A549 (cell line): ENCODE measurements around the gene MAP6D1. TPM values are rescaled to one million over a fixed set of nuclear protein-coding genes. Genes with fewer than 3 reads are reported as not detected.
"Not testable (repeated sequence)": the region's sequence is repeated elsewhere in the genome, so short reads cannot be mapped to it uniquely, and the experiment has no call there.

Experiments used
- ATAC-seq, 2 experiments: fragments of 200-7000 bp in 1 of 2; fragments of >200 bp in 1 of 2; cut with Nextera tagmentation in 1 of 2; cut with Tn5 transposase in 1 of 2; 3 replicates each; pipeline versions ENCODE4 v1.8.0 to v1.9.1; 2018 to 2020; ENCODE audit warnings: mild to moderate bottlenecking in 1 of 2, moderate library complexity in 1 of 2
- CTCF ChIA-PET: fragments of 300-600 bp; sonication (Branson Sonifier 250); formaldehyde crosslinking; extraction: SDS; loops from one replicate; lab custom pipeline; 2021; ENCODE audit warnings: antibody characterized with exemption, inconsistent platforms; lab: Yijun Ruan, JAX
- POLR2A ChIA-PET: fragments of 350-600 bp; formaldehyde crosslinking; extraction: SDS; loops from one replicate; lab custom pipeline; 2021; ENCODE audit warnings: antibody characterized with exemption, inconsistent platforms; lab: Yijun Ruan, JAX
- DNase-seq, 2 experiments: peaks; one replicate each; pipeline versions ENCODE4 v3.0.0 to v3.0.0-alpha.2; 2011 to 2016; ENCODE audit warnings: low read depth in 1 of 2, low spot score in 1 of 2
- FAIRE-seq: peaks from 2 replicates; lab custom pipeline; 2011; peaks lifted over from hg19 to GRCh38; lab: Jason Lieb, UNC
- H3K27ac ChIP-seq, 2 experiments: fragments of >200 bp; sonication (Bioruptor Twin); formaldehyde crosslinking; 3 replicates each; pipeline ENCODE4 v1.5.1; 2016 to 2017
- H3K4me1 ChIP-seq: fragments of >200 bp; sonication (Bioruptor Twin); formaldehyde crosslinking; 3 replicates; pipeline ENCODE4 v1.6.1; 2016
- H3K4me2 ChIP-seq: fragments of >200 bp; sonication (Bioruptor Twin); formaldehyde crosslinking; 3 replicates; pipeline ENCODE4 v1.6.1; 2016
- H3K4me3 ChIP-seq: fragments of >200 bp; sonication (Bioruptor Twin); formaldehyde crosslinking; 3 replicates; pipeline ENCODE4 v1.5.1; 2016
- H3K9me3 ChIP-seq: fragments of >200 bp; sonication (Bioruptor Twin); formaldehyde crosslinking; 3 replicates; pipeline ENCODE4 v1.6.1; 2016
- BHLHE40 ChIP-seq: IDR thresholded peaks from 2 replicates; pipeline ENCODE4 v1.6.1; 2012; ENCODE audit warnings: low read depth, low read length, inconsistent platforms
- CBX2 ChIP-seq: fragments of 200-600 bp; sonication (generic); IDR thresholded peaks from 2 replicates; pipeline ENCODE4 v1.6.1; 2016; ENCODE audit warnings: low read depth, mild to moderate bottlenecking, borderline replicate concordance
- EHMT2 ChIP-seq: fragments of 200-600 bp; sonication (generic); IDR thresholded peaks from 2 replicates; pipeline ENCODE4 v1.6.1; 2016; ENCODE audit warnings: antibody characterized with exemption, low read depth, mild to moderate bottlenecking, moderate library complexity
- ESRRA ChIP-seq: fragments of 150-350 bp; IDR thresholded peaks from 2 replicates; pipeline ENCODE4 v1.6.1; 2014; ENCODE audit warnings: mild to moderate bottlenecking, low read length, borderline replicate concordance
- FOSB ChIP-seq: fragments of 250-450 bp; sonication (Bioruptor Pico); IDR thresholded peaks from 2 replicates; pipeline ENCODE4 v1.5.0; 2020; ENCODE audit warnings: mild to moderate bottlenecking, moderate library complexity
- GATA3 ChIP-seq: IDR thresholded peaks from 2 replicates; pipeline ENCODE4 v1.6.1; 2012; ENCODE audit warnings: borderline replicate concordance
- HOXB13 ChIP-seq: fragments of 250-450 bp; sonication (Bioruptor Pico); IDR thresholded peaks from 2 replicates; pipeline ENCODE4 v1.5.0; 2020; ENCODE audit warnings: low read depth, mild to moderate bottlenecking, moderate library complexity
- JUNB ChIP-seq: fragments of >200 bp; sonication (Bioruptor Twin); formaldehyde crosslinking; IDR thresholded peaks from 2 replicates; pipeline ENCODE4 v1.6.1; 2016
- KDM1A ChIP-seq: fragments of 200-600 bp; sonication (generic); IDR thresholded peaks from 2 replicates; pipeline ENCODE4 v1.6.1; 2016; ENCODE audit warnings: low read depth, mild to moderate bottlenecking
- MAFK ChIP-seq: fragments of 450-650 bp; IDR thresholded peaks from 2 replicates; pipeline ENCODE4 v1.6.1; 2014; ENCODE audit not compliant: partially characterized antibody
- MAZ ChIP-seq: fragments of 150-350 bp; IDR thresholded peaks from 2 replicates; pipeline ENCODE4 v1.6.1; 2014; ENCODE audit warnings: antibody characterized with exemption, low read depth, low read length, borderline replicate concordance
- NPAS2 ChIP-seq: fragments of 250-450 bp; sonication (Bioruptor Pico); IDR thresholded peaks from 2 replicates; pipeline ENCODE4 v1.8.0; 2022; ENCODE audit warnings: mild to moderate bottlenecking, moderate library complexity, borderline replicate concordance
- POLR2A ChIP-seq: IDR thresholded peaks from 2 replicates; pipeline ENCODE4 v1.6.1; 2012; ENCODE audit warnings: mild to moderate bottlenecking, low read length
- REST ChIP-seq: fragments of 200-600 bp; sonication (generic); IDR thresholded peaks from 2 replicates; pipeline ENCODE4 v1.6.1; 2016; ENCODE audit warnings: antibody characterized with exemption, mild to moderate bottlenecking, moderate library complexity
- RNF2 ChIP-seq: fragments of 200-600 bp; sonication (generic); IDR thresholded peaks from 2 replicates; pipeline ENCODE4 v1.6.1; 2016; ENCODE audit warnings: low read depth, mild to moderate bottlenecking, antibody characterized with exemption, moderate library complexity, borderline replicate concordance
- SMC3 ChIP-seq: fragments of >200 bp; sonication (Bioruptor Twin); formaldehyde crosslinking; IDR thresholded peaks from 3 replicates; pipeline ENCODE4 v1.6.1; 2018; ENCODE audit warnings: inconsistent platforms
- SREBF2 ChIP-seq: fragments of 450-650 bp; IDR thresholded peaks from 2 replicates; pipeline ENCODE4 v1.6.1; 2014; ENCODE audit warnings: mild to moderate bottlenecking, moderate library complexity
- TFCP2L1 ChIP-seq: fragments of 250-450 bp; sonication (Bioruptor Pico); IDR thresholded peaks from 2 replicates; pipeline ENCODE4 v1.5.0; 2021; ENCODE audit warnings: mild to moderate bottlenecking
- ZC3H11A ChIP-seq: fragments of 450-650 bp; IDR thresholded peaks from 2 replicates; pipeline ENCODE4 v1.6.1; 2014; ENCODE audit warnings: antibody characterized with exemption, mild to moderate bottlenecking
- ZNF302 ChIP-seq: fragments of 250-450 bp; sonication (Bioruptor Pico); IDR thresholded peaks from 2 replicates; pipeline ENCODE4 v1.9.0; 2021; ENCODE audit warnings: inconsistent platforms, mild to moderate bottlenecking, moderate library complexity
- WGBS: methylation state at CpG from one replicate; pipeline ENCODE4 v1.1.6; 2017; ENCODE audit errors: missing lambda C conversion rate; 5-methylcytosine and 5-hydroxymethylcytosine counted together
- polyA plus RNA-seq, 4 experiments: library from polyadenylated mRNA; depleted of rRNA in 3 of 4; stranded (reverse); fragments of >200 nt; fragmentation: RNase III in 1 of 4; extraction: RNeasy Plus Mini Kit Qiagen cat#74134 plus additional on column Dnase treatment in 1 of 4; gene quantifications; 2 replicates in 3 of 4; 3 replicates in 1 of 4; pipeline ENCODE4 v1.2.3, GENCODE V29; 2011 to 2017
- TF ChIP-seq, protein P1 (sequence below): IDR thresholded peaks from 2 replicates; pipeline ENCODE4 v1.6.1; 2012; ENCODE audit warnings: low read depth, borderline replicate concordance
- TF ChIP-seq, protein P2 (sequence below): fragments of 250-450 bp; sonication (Bioruptor Pico); IDR thresholded peaks from 2 replicates; pipeline ENCODE4 v1.5.0; 2021; ENCODE audit warnings: mild to moderate bottlenecking, moderate library complexity, borderline replicate concordance
- TF ChIP-seq, protein P3 (sequence below): fragments of 250-450 bp; sonication (Bioruptor Pico); IDR thresholded peaks from 2 replicates; pipeline ENCODE4 v1.5.0; 2020; ENCODE audit warnings: low read depth, mild to moderate bottlenecking, moderate library complexity
- TF ChIP-seq, protein P4 (sequence below): fragments of 150-350 bp; IDR thresholded peaks from 2 replicates; pipeline ENCODE4 v1.6.1; 2014; ENCODE audit warnings: low read depth, mild to moderate bottlenecking, low read length

Gene MAP6D1
- polyA plus RNA-seq, 2 of the 4 experiments (the other 2 are of a cell fraction) = 0.68 to 1.2 TPM

- Histone ChIP-seq H3K4me1 (no peaks in the 10 kb centered on the region), H3K4me3 (no peak overlapping the region), H3K4me2 (no peak overlapping the region), H3K27ac (no peak overlapping the region), H3K9me3 (no peaks in the 10 kb centered on the region)
- no peak for FAIRE-seq
- WGBS = 84% methylated on average over 4 of the region's 4 CpGs
- DNase-seq = no peak
- ChIA-PET CTCF (no interaction called here), POLR2A (no interaction called here)
- no peak for ATAC-seq
- TF ChIP-seq GATA3 = no peak
- no peak for TF ChIP-seq ESRRA
- TF ChIP-seq JUNB = no peak
- no peak for TF ChIP-seq ZC3H11A
- TF ChIP-seq, protein P1, sequence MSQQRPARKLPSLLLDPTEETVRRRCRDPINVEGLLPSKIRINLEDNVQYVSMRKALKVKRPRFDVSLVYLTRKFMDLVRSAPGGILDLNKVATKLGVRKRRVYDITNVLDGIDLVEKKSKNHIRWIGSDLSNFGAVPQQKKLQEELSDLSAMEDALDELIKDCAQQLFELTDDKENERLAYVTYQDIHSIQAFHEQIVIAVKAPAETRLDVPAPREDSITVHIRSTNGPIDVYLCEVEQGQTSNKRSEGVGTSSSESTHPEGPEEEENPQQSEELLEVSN = no peak
- TF ChIP-seq, protein P2, sequence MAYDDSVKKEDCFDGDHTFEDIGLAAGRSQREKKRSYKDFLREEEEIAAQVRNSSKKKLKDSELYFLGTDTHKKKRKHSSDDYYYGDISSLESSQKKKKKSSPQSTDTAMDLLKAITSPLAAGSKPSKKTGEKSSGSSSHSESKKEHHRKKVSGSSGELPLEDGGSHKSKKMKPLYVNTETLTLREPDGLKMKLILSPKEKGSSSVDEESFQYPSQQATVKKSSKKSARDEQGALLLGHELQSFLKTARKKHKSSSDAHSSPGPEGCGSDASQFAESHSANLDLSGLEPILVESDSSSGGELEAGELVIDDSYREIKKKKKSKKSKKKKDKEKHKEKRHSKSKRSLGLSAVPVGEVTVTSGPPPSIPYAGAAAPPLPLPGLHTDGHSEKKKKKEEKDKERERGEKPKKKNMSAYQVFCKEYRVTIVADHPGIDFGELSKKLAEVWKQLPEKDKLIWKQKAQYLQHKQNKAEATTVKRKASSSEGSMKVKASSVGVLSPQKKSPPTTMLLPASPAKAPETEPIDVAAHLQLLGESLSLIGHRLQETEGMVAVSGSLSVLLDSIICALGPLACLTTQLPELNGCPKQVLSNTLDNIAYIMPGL (CRISPR knock-in tag) = no peak
- no peak for TF ChIP-seq HOXB13 (CRISPR knock-in tag)
- no peak for TF ChIP-seq REST
- TF ChIP-seq EHMT2 = no peak
- no peak for TF ChIP-seq KDM1A
- TF ChIP-seq POLR2A = no peak
- no peak for TF ChIP-seq ZNF302 (CRISPR knock-in tag)
- no peak for TF ChIP-seq BHLHE40
- TF ChIP-seq CBX2 = no peak
Measured at GRCh38 chr3:183789826-183790225, 35.6 kb downstream of the MAP6D1 start.

- H3K27ac ChIP-seq = not testable (repeated sequence)
- WGBS = 94% methylated on average over 10 of the region's 10 CpGs
Measured at GRCh38 chr3:183784503-183784902, 40.9 kb downstream of the MAP6D1 start.

GRCh38 chr3:183782576-183783276 is 42.7 kb downstream of the MAP6D1 start:
- POLR2A ChIA-PET = no interaction called here
- CTCF ChIA-PET = interaction anchor here (0.6 to 1.6 kb wide), 2 partner anchors 16 to 293 kb away, joined by 3 to 5 read pairs; no protein-coding TSS in a partner anchor
- H3K4me1 ChIP-seq = no peaks in the 10 kb centered on the region
- no peak overlapping the region for H3K27ac ChIP-seq
- H3K4me2 ChIP-seq = no peak overlapping the region
- FAIRE-seq (no peak), DNase-seq (no peak), ATAC-seq (no peak)
- WGBS = 91% methylated on average over 7 of the region's 7 CpGs
- H3K9me3 ChIP-seq = no peaks in the 10 kb centered on the region
- H3K4me3 ChIP-seq = no peak overlapping the region
- no peak for TF ChIP-seq CBX2
- no peak for TF ChIP-seq BHLHE40
- no peak for TF ChIP-seq RNF2
- TF ChIP-seq, protein P1 = no peak
- TF ChIP-seq NPAS2 (CRISPR knock-in tag) = no peak
- TF ChIP-seq FOSB (CRISPR knock-in tag) = no peak
- TF ChIP-seq JUNB = no peak
- TF ChIP-seq, protein P3, sequence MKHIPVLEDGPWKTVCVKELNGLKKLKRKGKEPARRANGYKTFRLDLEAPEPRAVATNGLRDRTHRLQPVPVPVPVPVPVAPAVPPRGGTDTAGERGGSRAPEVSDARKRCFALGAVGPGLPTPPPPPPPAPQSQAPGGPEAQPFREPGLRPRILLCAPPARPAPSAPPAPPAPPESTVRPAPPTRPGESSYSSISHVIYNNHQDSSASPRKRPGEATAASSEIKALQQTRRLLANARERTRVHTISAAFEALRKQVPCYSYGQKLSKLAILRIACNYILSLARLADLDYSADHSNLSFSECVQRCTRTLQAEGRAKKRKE (CRISPR knock-in tag) = no peak
- TF ChIP-seq MAFK = no peak
- TF ChIP-seq TFCP2L1 (CRISPR knock-in tag) = no peak
- no peak for TF ChIP-seq SMC3
- TF ChIP-seq MAZ = no peak
- no peak for TF ChIP-seq SREBF2
- TF ChIP-seq, protein P4, sequence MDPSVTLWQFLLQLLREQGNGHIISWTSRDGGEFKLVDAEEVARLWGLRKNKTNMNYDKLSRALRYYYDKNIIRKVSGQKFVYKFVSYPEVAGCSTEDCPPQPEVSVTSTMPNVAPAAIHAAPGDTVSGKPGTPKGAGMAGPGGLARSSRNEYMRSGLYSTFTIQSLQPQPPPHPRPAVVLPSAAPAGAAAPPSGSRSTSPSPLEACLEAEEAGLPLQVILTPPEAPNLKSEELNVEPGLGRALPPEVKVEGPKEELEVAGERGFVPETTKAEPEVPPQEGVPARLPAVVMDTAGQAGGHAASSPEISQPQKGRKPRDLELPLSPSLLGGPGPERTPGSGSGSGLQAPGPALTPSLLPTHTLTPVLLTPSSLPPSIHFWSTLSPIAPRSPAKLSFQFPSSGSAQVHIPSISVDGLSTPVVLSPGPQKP = no peak

More at GRCh38 chr3:183784503-183784902, 40.9 kb downstream of the MAP6D1 start:
- ATAC-seq, CTCF ChIA-PET, DNase-seq, H3K4me1 ChIP-seq, POLR2A ChIA-PET, H3K4me2 ChIP-seq, H3K9me3 ChIP-seq, FAIRE-seq, H3K4me3 ChIP-seq: not testable (repeated sequence)
